Heart right ventricle (tissue), 16 donors: ENCODE measurements around the gene ZNF148. TPM values are rescaled to one million over a fixed set of nuclear protein-coding genes. Genes with fewer than 3 reads are reported as not detected.

ENCODE experiments used
- ATAC-seq, 8 donors: fragments of 200-7000 bp; cut with Tn5 transposase; one replicate each; pipeline ENCODE4 v1.9.1; 2020; ENCODE audit warnings: mild to moderate bottlenecking in 8 of 8, moderate library complexity in 8 of 8, moderate number of reproducible peaks in 1 of 8
- DNase-seq, 2 donors: peaks; one replicate each; pipeline ENCODE4 v3.0.0-alpha.2; 2020
- H3K27ac ChIP-seq, 10 donors: fragments of 200-600 bp; sonication (generic) in 2 of 10; one replicate each; pipeline versions ENCODE4 v1.5.0 to v1.8.0; 2020 to 2022; ENCODE audit warnings: mild to moderate bottlenecking in 3 of 10
- H3K27me3 ChIP-seq, 7 donors: fragments of 200-600 bp; one replicate each; pipeline ENCODE4 v1.8.0; 2021 to 2022; ENCODE audit warnings: mild to moderate bottlenecking in 2 of 7
- H3K36me3 ChIP-seq, 9 donors: fragments of 200-600 bp; sonication (generic) in 1 of 9; one replicate each; pipeline versions ENCODE4 v1.5.0 to v1.8.0; 2020 to 2022; ENCODE audit warnings: mild to moderate bottlenecking in 2 of 9
- H3K4me1 ChIP-seq, 9 donors: fragments of 200-600 bp; sonication (generic) in 1 of 9; one replicate each; pipeline versions ENCODE4 v1.5.0 to v1.8.0; 2020 to 2022; ENCODE audit warnings: mild to moderate bottlenecking in 4 of 9
- H3K4me3 ChIP-seq, 10 donors: fragments of 200-600 bp; sonication (generic) in 2 of 10; one replicate each; pipeline versions ENCODE4 v1.5.0 to v1.8.0; 2020 to 2022; ENCODE audit warnings: mild to moderate bottlenecking in 7 of 10, moderate library complexity in 2 of 10
- H3K9me3 ChIP-seq, 11 donors: fragments of 200-600 bp in 10 of 11; sonication (generic) in 2 of 11; one replicate each; pipeline versions ENCODE4 v1.5.0 to v1.8.0; 2013 to 2022; ENCODE audit warnings: mild to moderate bottlenecking in 2 of 11, control low read depth in 1 of 11, moderate library complexity in 1 of 11
- WGBS, 2 donors: extraction: QIAGEN DNeasy Blood & Tissue Kit; methylation state at CpG; one replicate each; pipeline ENCODE4 v1.1.7; 2013; ENCODE audit warnings: inconsistent platforms in 1 of 2; 5-methylcytosine and 5-hydroxymethylcytosine counted together
- intact Hi-C, 10 donors: fragments of 100-400 bp; cut with DNase I; formaldehyde crosslinking; loops; one replicate each; pipeline versions ENCODE4 v1.11.1 to v1.14.2; 2022
- polyA plus RNA-seq, 2 donors: library from polyadenylated mRNA; stranded (reverse); fragments of 200-250 nt; gene quantifications; one replicate each; pipeline ENCODE4 v1.2.3, GENCODE V29; 2013
- total RNA-seq, 10 donors: library from RNA; stranded (reverse); fragmentation: NEBNext Ultra II Directional in 3 of 10; extraction: Animal tissue kit (Norgen Biotek cat#: 25700) in 3 of 10; gene quantifications; one replicate each; pipeline versions ENCODE4 v1.2.1 to v1.2.4, GENCODE V29; 2021 to 2023
- TF ChIP-seq, protein P1 (sequence below), 9 donors: fragments of 200-600 bp; sonication (generic) in 2 of 9; IDR thresholded peaks; one replicate each; pipeline versions ENCODE4 v1.5.0 to v1.8.0; 2021 to 2022; ENCODE audit warnings: antibody characterized with exemption in 9 of 9, mild to moderate bottlenecking in 5 of 9, moderate library complexity in 1 of 9
- donor health status: Arrhythmogenic right ventricular cardiomyopathy.
- donor health status: ischemic (EF 13 %, LVEDD 7.1; RV severe dilation, severe dysfunction).
- donor health status: healthy with polysubstance abuse.
- donor health status: DM: no; HTN: yes; CAD: no.
- donor health status: DM: no; HTN: no; CAD: no.
- donor health status: ischemic (EF 25% LVEDD 6.9; RV normal size, moderate dysfunction).
- donor health status: ischemic (EF 25% LVEDD 5.7; RV mildly dilated, moderate dysfunction).
- donor health status: healthy.
- donor health status: DM: yes; HTN: yes; CAD: no.
- donor health status: Ischemic cardiomyopathy.
- donor health status: ischemic (EF 35%, LVEDD 5.7; RV mildly dilated, moderate dysfunction).
- donor health status: nonischemic (EF 11% LVEDD 7.7; RV severe dilation, severe dysfunction).
- donor health status: DM: yes; HTN: yes; CAD: no.
- donor health status: PGD.
- donor health status: ischemic (EF 29% LVEDD 5.4; RV normal size, mild dysfunction).
- donor health status: nonischemic (EF 23%, LVEDD 6.1; RV moderate dilation, normal function).

The ZNF148 gene
- total and polyA plus RNA-seq, 12 donors, result 2.9 to 59.6 (median 44.7) TPM

DNA sequence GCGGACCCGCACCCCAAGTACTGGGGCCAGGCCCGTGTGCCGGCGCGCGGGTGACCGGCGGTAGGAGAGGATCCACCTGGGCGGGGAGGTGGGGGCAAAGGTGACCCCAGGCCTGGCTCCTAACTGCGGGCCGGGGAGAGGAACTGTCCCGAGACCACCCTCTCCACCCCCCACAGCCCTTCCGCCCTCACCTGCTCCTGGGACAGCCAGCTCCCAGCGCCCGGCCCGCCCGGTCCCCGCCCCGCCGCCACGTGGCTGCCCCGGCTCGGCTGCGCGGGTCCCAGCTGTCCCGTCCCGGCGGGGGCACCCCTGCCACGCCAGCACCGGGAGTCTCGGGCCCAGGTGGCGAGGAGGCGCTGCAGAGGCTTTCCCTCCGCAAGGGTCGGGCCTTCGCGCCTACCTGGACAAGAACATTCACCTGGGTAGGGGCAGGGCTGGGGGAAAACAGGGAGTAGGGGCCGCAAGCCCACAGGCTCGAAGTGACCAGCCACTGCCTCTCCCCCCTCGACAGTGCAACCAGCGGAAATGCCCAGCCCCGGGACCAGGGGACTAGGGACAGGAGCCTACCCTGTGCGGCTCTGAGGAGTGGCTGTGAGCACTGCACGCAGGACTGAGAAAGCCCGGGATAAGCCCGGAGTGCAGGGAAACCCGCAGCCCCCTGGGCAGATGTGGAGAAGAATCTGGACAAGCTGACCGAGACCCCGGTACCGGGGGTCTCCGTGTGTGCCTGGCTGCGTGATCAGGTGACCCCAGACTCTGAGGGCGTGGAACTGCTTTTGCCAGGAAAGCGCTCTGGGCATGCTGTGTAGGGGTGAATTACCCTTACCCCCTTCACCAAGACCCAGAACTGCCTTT lies 162.4 kb downstream of the ZNF148 start, which contains the start of gene SLC12A8:
Gene SLC12A8 (minus strand): TSS at position 240 of the 855 bp plus-strand sequence. CDS start 1,399 bp downstream, outside the sequence.
- Histone ChIP-seq H3K27me3 (peaks cover 9 to 59% (median 23%) of the 10 kb centered on the region in 7 donors), H3K4me1 (peaks cover 5 to 17% (median 12%) of the 10 kb centered on the region in 9 donors), H3K36me3 (no peaks in the 10 kb centered on the region), H3K4me3 (peak within 1 kb of the TSS; percentile 48 to 65 (median 56)), H3K27ac (no peak within 1 kb of the TSS), H3K9me3 (no peaks in the 10 kb centered on the region)
- intact Hi-C loops, result no loop called here
- DNase-seq (no peak), ATAC-seq (peak in 7 of 8 donors; percentile 37 to 68 (median 44))
- TF ChIP-seq, protein P1, sequence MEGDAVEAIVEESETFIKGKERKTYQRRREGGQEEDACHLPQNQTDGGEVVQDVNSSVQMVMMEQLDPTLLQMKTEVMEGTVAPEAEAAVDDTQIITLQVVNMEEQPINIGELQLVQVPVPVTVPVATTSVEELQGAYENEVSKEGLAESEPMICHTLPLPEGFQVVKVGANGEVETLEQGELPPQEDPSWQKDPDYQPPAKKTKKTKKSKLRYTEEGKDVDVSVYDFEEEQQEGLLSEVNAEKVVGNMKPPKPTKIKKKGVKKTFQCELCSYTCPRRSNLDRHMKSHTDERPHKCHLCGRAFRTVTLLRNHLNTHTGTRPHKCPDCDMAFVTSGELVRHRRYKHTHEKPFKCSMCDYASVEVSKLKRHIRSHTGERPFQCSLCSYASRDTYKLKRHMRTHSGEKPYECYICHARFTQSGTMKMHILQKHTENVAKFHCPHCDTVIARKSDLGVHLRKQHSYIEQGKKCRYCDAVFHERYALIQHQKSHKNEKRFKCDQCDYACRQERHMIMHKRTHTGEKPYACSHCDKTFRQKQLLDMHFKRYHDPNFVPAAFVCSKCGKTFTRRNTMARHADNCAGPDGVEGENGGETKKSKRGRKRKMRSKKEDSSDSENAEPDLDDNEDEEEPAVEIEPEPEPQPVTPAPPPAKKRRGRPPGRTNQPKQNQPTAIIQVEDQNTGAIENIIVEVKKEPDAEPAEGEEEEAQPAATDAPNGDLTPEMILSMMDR (IDR thresholded peaks at IDR 0.05), result no peak
- 7 to 9% methylated on average over 54 to 55 of the region's 55 CpGs for WGBS, 2 donors

DNA sequence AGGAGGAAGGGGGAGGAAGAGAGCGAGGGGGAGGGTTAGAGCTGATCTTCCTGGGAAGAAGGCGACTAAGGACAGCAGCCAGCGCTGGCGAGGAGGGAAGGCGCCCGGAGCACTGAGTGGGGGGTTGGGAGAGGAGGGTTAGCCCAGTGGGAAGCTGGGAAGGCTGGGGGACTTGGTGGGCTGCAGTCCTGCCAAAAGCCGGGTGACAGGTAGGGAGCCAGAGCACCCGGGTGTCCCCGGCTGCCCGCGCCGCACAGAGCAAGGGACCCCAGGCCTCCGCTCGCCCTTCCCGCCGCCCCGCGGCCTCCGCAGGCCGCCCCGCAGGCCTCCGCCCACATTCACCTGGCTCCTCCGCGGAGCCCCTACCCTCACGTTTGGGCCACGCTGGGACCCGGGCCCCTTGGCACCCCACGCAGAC lies 163.0 kb downstream of the ZNF148 start:
- DNase-seq (no peak), ATAC-seq (peak in 7 of 8 donors; percentile 9 to 64 (median 40))
- Histone ChIP-seq H3K27ac (no peak overlapping the region), H3K36me3 (no peaks in the 10 kb centered on the region), H3K4me1 (peaks cover 5 to 17% (median 12%) of the 10 kb centered on the region in 9 donors), H3K9me3 (no peaks in the 10 kb centered on the region), H3K4me3 (peak overlapping the region; percentile 48 to 65 (median 56)), H3K27me3 (peaks cover 9 to 59% (median 23%) of the 10 kb centered on the region in 7 donors)
- TF ChIP-seq, protein P1 (IDR thresholded peaks at IDR 0.05), result no peak
- WGBS, 2 donors, result 3 to 6% methylated on average over 19 to 28 of the region's 28 CpGs
- intact Hi-C loops, result no loop called here

DNA sequence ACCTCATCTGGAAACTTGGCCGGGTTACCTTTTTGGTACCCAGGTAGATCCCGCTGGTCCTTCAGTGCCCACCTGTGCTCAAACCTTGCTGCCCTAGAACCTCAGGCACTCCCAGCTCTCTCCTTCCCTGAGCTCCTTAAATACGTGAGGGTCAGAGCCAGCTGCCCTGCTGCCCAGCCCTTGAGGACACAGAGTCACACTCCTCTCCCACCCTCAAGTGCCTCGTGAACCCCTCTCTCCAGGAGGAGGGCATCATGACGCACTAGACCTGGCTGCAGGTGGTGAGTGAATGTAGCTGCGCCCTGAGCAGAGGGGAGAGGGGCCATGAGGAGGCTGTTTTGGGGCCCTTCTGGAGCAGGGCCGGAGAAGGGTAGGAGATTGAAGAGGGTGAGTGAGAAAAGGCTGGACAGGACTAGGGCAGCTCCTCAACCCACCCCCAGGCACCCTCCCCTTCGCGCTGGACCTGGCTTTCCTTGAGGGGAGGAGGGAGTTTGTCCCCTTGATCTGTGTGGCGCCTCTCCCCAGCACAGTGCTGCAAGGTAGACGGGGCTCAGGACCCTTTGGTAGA lies 163.5 kb downstream of the ZNF148 start:
- no peak for DNase-seq
- TF ChIP-seq, protein P1 (IDR thresholded peaks at IDR 0.05), result no peak
- Histone ChIP-seq H3K36me3 (no peaks in the 10 kb centered on the region), H3K4me1 (peaks cover 5 to 17% (median 12%) of the 10 kb centered on the region in 9 donors), H3K27ac (no peak overlapping the region), H3K4me3 (peak overlapping the region in 6 of 10 donors; percentile 50 to 60 (median 56)), H3K27me3 (peaks cover 9 to 59% (median 23%) of the 10 kb centered on the region in 7 donors), H3K9me3 (no peaks in the 10 kb centered on the region)
- intact Hi-C loops, result no loop called here
- WGBS, 2 donors, result 71 to 79% methylated on average over 11 of the region's 11 CpGs
- ATAC-seq, result peak in 6 of 8 donors; percentile 14 to 43 (median 24)

DNA sequence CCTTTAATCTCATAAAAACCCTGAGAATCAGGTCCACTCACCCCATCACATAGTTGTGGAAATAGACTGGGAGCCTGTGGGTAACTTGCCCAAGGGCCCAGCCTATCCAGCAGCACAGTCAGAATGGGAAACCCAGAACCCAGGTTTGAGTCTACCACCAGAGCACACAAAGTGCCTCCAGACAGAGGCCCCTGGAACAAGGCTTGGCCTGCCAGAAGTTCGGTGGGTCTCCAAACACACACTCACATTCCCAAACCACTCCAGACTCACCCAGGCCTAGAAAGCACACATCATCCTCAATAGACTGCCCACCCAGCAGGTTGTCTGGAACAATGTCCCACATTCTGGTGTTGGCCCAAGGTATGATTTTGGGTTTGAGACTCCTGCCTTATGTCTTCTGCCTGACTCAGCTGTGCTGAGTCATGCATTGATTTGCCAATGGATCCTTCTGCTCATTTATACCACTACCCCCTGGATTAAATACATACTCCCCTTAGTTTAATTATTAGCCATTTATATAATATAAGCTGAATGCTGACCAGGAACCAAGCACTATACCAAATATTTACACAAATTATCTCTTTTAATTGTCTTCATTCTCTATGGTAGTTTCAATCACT lies 167.1 kb downstream of the ZNF148 start:
- Histone ChIP-seq H3K9me3 (peaks cover 0 to 5% (median 0%) of the 10 kb centered on the region in 11 donors), H3K27ac (no peak overlapping the region), H3K36me3 (no peaks in the 10 kb centered on the region), H3K4me3 (no peak overlapping the region), H3K4me1 (peaks cover 4 to 13% (median 10%) of the 10 kb centered on the region in 9 donors), H3K27me3 (peaks cover 5 to 34% (median 15%) of the 10 kb centered on the region in 7 donors)
- TF ChIP-seq, protein P1 (IDR thresholded peaks at IDR 0.05), result no peak
- 97 to 100% methylated on average over 1 of the region's 1 CpG for WGBS, 2 donors
- DNase-seq (no peak), ATAC-seq (no peak)
- intact Hi-C loops, result loop anchor here in 1 of 10 donors (10.0 kb wide), 1 partner anchor 207 kb away; no protein-coding TSS in a partner anchor
